GM13977 (cell line): ENCODE data around the gene GRIP1.

Source experiments
- DNase-seq: peaks from one replicate; pipeline ENCODE4 v3.0.0; 2012; ENCODE audit warnings: low spot score
- in situ Hi-C: fragments of 300-500 bp; cut with MboI; formaldehyde crosslinking; loops from one replicate; pipeline ENCODE4 v1.12.0; 2022; ENCODE audit warnings: low sequenced_read_pairs, low pct_unique_long_range_greater_than_20kb, mixed read lengths, inconsistent platforms; ENCODE audit not compliant: unreplicated experiment
- TF ChIP-seq, protein P1 (sequence below): IDR thresholded peaks from 2 replicates; pipeline ENCODE4 v1.5.1; 2012; ENCODE audit warnings: mild to moderate bottlenecking, control low read depth; ENCODE audit not compliant: insufficient read depth; ENCODE audit errors: extremely low read depth, missing control alignments

The GRIP1 gene

GRCh38 chr12:66719862-66720261, 41.0 kb upstream of the GRIP1 start:
- in situ Hi-C loops: loop anchor here (25.0 kb wide), 1 partner anchor 458 kb away; no protein-coding TSS in a partner anchor
- no peak for DNase-seq
- TF ChIP-seq, protein P1, sequence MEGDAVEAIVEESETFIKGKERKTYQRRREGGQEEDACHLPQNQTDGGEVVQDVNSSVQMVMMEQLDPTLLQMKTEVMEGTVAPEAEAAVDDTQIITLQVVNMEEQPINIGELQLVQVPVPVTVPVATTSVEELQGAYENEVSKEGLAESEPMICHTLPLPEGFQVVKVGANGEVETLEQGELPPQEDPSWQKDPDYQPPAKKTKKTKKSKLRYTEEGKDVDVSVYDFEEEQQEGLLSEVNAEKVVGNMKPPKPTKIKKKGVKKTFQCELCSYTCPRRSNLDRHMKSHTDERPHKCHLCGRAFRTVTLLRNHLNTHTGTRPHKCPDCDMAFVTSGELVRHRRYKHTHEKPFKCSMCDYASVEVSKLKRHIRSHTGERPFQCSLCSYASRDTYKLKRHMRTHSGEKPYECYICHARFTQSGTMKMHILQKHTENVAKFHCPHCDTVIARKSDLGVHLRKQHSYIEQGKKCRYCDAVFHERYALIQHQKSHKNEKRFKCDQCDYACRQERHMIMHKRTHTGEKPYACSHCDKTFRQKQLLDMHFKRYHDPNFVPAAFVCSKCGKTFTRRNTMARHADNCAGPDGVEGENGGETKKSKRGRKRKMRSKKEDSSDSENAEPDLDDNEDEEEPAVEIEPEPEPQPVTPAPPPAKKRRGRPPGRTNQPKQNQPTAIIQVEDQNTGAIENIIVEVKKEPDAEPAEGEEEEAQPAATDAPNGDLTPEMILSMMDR: no peak

DNA sequence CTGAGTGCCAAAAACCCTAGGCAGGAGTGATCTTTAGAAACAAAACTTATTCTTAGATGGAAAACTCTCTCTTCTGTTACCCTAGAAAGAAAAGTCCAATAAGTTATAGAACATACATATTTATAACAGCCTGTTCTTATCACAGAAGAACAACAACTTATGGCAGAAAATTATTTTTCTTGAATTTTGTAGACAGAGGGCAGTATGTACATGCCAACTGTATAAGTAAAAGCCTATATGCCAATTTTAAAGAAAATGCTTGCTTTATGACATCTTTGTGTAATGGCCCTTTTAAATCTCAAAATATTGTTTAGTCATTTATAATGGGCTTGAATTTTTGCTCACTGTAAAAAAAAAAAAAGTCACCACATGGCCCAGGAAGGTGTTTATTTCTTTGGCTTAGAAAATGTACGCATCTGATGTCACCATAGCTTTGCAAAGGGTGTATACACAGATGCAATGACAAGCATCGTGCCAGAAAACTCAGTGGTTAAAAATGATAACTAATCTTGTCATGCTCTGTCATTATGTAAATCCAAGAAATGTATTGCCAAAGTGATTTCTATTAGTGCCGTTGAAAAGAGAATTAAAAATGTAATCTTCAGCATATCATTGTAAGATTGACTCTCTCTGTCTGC, 38.3 kb upstream of the GRIP1 start:
- TF ChIP-seq, protein P1: no peak
- in situ Hi-C loops: loop anchor here (25.0 kb wide), 1 partner anchor 455 kb away; no protein-coding TSS in a partner anchor
- DNase-seq: no peak

GRCh38 chr12:66716522-66716921, 37.6 kb upstream of the GRIP1 start:
- in situ Hi-C loops: loop anchor here (25.0 kb wide), 1 partner anchor 454 kb away; no protein-coding TSS in a partner anchor
- DNase-seq: no peak
- TF ChIP-seq, protein P1: no peak

DNA sequence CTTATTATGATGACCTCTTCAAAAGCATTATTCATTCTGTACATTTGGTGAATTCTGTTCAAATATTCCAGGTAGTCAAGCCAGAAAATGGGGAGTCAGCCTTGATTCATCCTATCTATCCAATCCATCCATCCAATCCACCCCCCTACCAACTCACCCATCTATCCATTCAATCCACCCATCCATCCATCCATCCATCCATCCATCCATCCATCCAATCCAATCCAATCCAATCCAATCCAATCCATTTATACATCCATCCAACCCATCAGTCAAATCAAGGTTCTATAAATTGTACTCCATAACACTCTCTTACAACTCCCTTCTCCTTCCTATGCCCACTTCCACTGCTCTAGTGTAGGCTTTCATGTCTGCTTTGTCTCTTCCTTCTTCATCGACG, 35.8 kb upstream of the GRIP1 start:
- TF ChIP-seq, protein P1: no peak
- DNase-seq: no peak
- in situ Hi-C loops: loop anchor here (25.0 kb wide), 1 partner anchor 452 kb away; no protein-coding TSS in a partner anchor

- in situ Hi-C loops: loop anchor here (25.0 kb wide), 1 partner anchor 452 kb away; no protein-coding TSS in a partner anchor
- DNase-seq: no peak
- TF ChIP-seq, protein P1: no peak
Observed at GRCh38 chr12:66713984-66714383, 35.1 kb upstream of the GRIP1 start.

DNA sequence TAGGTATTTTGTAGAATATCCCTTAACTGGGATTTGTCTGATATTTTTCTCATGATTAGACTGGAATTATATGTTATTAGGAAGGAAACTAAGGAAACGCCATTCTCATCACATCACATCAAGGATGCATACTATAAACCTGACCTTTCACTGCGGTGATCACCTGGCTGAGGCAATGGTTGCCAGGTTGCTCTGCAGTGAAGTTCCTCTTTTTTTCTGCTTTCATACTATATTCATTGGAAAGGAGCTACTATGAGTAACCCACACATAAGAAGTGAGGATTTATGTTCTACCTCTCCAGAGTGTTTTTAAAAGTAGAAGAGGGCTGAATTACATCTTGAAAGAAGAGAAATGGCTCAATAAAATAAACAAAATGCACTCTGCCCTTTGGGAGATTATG, 31.0 kb upstream of the GRIP1 start:
- in situ Hi-C loops: loop anchor here (25.0 kb wide), 1 partner anchor 448 kb away; no protein-coding TSS in a partner anchor
- no peak for DNase-seq
- TF ChIP-seq, protein P1: no peak
